Measurements from ENCODE around the gene MC2R. TPM values are rescaled to one million over a fixed set of nuclear protein-coding genes. Genes with fewer than 3 reads are reported as not detected.

The MC2R gene
- total RNA-seq, 1 experiment from 2014 or later, result not detected

GRCh38 chr18:13934676-13935075 lies 19.3 kb upstream of the MC2R start:
- peaks cover 35% of the 10 kb centered on the region for H3K27me3 Mint-ChIP-seq (ENCODE audit: unreplicated experiment)
- H3K36me3 Mint-ChIP-seq (ENCODE audit: insufficient read depth, unreplicated experiment), result no peaks in the 10 kb centered on the region
- no peaks in the 10 kb centered on the region for H3K4me1 Mint-ChIP-seq (ENCODE audit: low read depth, unreplicated experiment)
- BruUV-seq (replicated peaks), result no TSS peak
- TF ChIP-seq CTCF (IDR thresholded peaks at IDR 0.05; ENCODE audit: unreplicated experiment), result no peak
- peaks cover 8% of the 10 kb centered on the region for H3K9me3 Mint-ChIP-seq (ENCODE audit: low read depth, unreplicated experiment)
- no peak overlapping the region for H3K27ac Mint-ChIP-seq (ENCODE audit: unreplicated experiment)
- intact Hi-C loops (cut with micrococcal nuclease; ENCODE audit: unreplicated experiment), result no loop called here
- DNase-seq, result no peak
- no peak overlapping the region for H3K4me3 Mint-ChIP-seq (ENCODE audit: low read depth, unreplicated experiment)
- CTCF ChIA-PET, result interaction anchor here (0.6 kb wide), 1 partner anchor 324 kb away, joined by 3 read pairs; no protein-coding TSS in a partner anchor

- Mint-ChIP-seq H3K9me3 (ENCODE audit: low read depth, unreplicated experiment) (peaks cover 8% of the 10 kb centered on the region), H3K36me3 (ENCODE audit: insufficient read depth, unreplicated experiment) (no peaks in the 10 kb centered on the region), H3K27ac (ENCODE audit: unreplicated experiment) (no peak overlapping the region), H3K27me3 (ENCODE audit: unreplicated experiment) (peaks cover 33% of the 10 kb centered on the region), H3K4me1 (ENCODE audit: low read depth, unreplicated experiment) (no peaks in the 10 kb centered on the region), H3K4me3 (ENCODE audit: low read depth, unreplicated experiment) (no peak overlapping the region)
- no peak for TF ChIP-seq CTCF (IDR thresholded peaks at IDR 0.05; ENCODE audit: unreplicated experiment)
- no peak for DNase-seq
- CTCF ChIA-PET, result no interaction called here
- intact Hi-C loops (cut with micrococcal nuclease; ENCODE audit: unreplicated experiment), result no loop called here
- BruUV-seq (replicated peaks), result no TSS peak
These were observed 18.7 kb upstream of the MC2R start for GRCh38 chr18:13934058-13934457.

- H3K27me3 Mint-ChIP-seq (ENCODE audit: unreplicated experiment), result peaks cover 17% of the 10 kb centered on the region
- no peaks in the 10 kb centered on the region for H3K36me3 Mint-ChIP-seq (ENCODE audit: insufficient read depth, unreplicated experiment)
- BruUV-seq (replicated peaks), result no TSS peak
- intact Hi-C loops (cut with micrococcal nuclease; ENCODE audit: unreplicated experiment), result no loop called here
- H3K4me3 Mint-ChIP-seq (ENCODE audit: low read depth, unreplicated experiment), result no peak overlapping the region
- TF ChIP-seq CTCF (IDR thresholded peaks at IDR 0.05; ENCODE audit: unreplicated experiment), result no peak
- DNase-seq, result no peak
- H3K4me1 Mint-ChIP-seq (ENCODE audit: low read depth, unreplicated experiment), result no peaks in the 10 kb centered on the region
- CTCF ChIA-PET, result no interaction called here
- H3K27ac Mint-ChIP-seq (ENCODE audit: unreplicated experiment), result no peak overlapping the region
- H3K9me3 Mint-ChIP-seq (ENCODE audit: low read depth, unreplicated experiment), result peaks cover 2% of the 10 kb centered on the region
These were observed 17.1 kb upstream of the MC2R start for GRCh38 chr18:13932285-13933025.

GRCh38 chr18:13930964-13931363 lies 15.6 kb upstream of the MC2R start:
- intact Hi-C loops (cut with micrococcal nuclease; ENCODE audit: unreplicated experiment), result no loop called here
- TF ChIP-seq CTCF (IDR thresholded peaks at IDR 0.05; ENCODE audit: unreplicated experiment), result no peak
- Mint-ChIP-seq H3K27ac (ENCODE audit: unreplicated experiment) (no peak overlapping the region), H3K4me3 (ENCODE audit: low read depth, unreplicated experiment) (no peak overlapping the region), H3K4me1 (ENCODE audit: low read depth, unreplicated experiment) (no peaks in the 10 kb centered on the region), H3K27me3 (ENCODE audit: unreplicated experiment) (peaks cover 25% of the 10 kb centered on the region), H3K36me3 (ENCODE audit: insufficient read depth, unreplicated experiment) (no peaks in the 10 kb centered on the region), H3K9me3 (ENCODE audit: low read depth, unreplicated experiment) (peaks cover 6% of the 10 kb centered on the region)
- no peak for DNase-seq
- CTCF ChIA-PET, result no interaction called here
- no TSS peak for BruUV-seq (replicated peaks)
